Stimulated activated CD8-positive, alpha-beta memory T cell treated with anti-CD3 and anti-CD28 coated beads, Interleukin-12 subunit alpha, Interleukin-12 subunit beta, amount 100 ng/mL, for 24 hours (primary cell): ENCODE data around the gene ELL2.

ENCODE experiments used
- DNase-seq: peaks from one replicate; pipeline ENCODE4 v3.0.0-alpha.2; 2020; ENCODE audit errors: extremely low read depth

The ELL2 gene

GRCh38 chr5:95961617-95962474 is at the start of gene ELL2:
Gene ELL2, minus strand, starts transcription at chr5:95961851. Its CDS starts 130 bp downstream, at chr5:95961721.
- peak; percentile 97 for DNase-seq

GRCh38 chr5:96008987-96009647 is 47.5 kb upstream of the ELL2 start:
- no peak for DNase-seq

GRCh38 chr5:96008487-96008886 is 46.8 kb upstream of the ELL2 start:
- no peak for DNase-seq

GRCh38 chr5:96007051-96007450 is 45.4 kb upstream of the ELL2 start:
- no peak for DNase-seq

- DNase-seq: no peak
Observed at GRCh38 chr5:96006291-96006690, 44.6 kb upstream of the ELL2 start.

- no peak for DNase-seq
Observed at GRCh38 chr5:96004754-96005153, 43.1 kb upstream of the ELL2 start.

GRCh38 chr5:96004087-96004486 is 42.4 kb upstream of the ELL2 start:
- no peak for DNase-seq

- DNase-seq: no peak
Observed at GRCh38 chr5:96001262-96001661, 39.6 kb upstream of the ELL2 start.

GRCh38 chr5:96000308-96000707 is 38.7 kb upstream of the ELL2 start:
- no peak for DNase-seq

- DNase-seq: no peak
Observed at GRCh38 chr5:95996904-95997723, 35.5 kb upstream of the ELL2 start.

GRCh38 chr5:95995962-95996489 is 34.4 kb upstream of the ELL2 start:
- no peak for DNase-seq

- no peak for DNase-seq
Observed at GRCh38 chr5:95993776-95994175, 32.1 kb upstream of the ELL2 start.

GRCh38 chr5:95993266-95993665 is 31.6 kb upstream of the ELL2 start:
- no peak for DNase-seq

- no peak for DNase-seq
Observed at GRCh38 chr5:95989283-95990048, 27.8 kb upstream of the ELL2 start.

GRCh38 chr5:95988877-95989276 is 27.2 kb upstream of the ELL2 start:
- no peak for DNase-seq

GRCh38 chr5:95988094-95988493 is 26.4 kb upstream of the ELL2 start:
- no peak for DNase-seq

- no peak for DNase-seq
Observed at GRCh38 chr5:95986937-95987520, 25.4 kb upstream of the ELL2 start.

GRCh38 chr5:95986001-95986400 is 24.4 kb upstream of the ELL2 start:
- no peak for DNase-seq

- DNase-seq: no peak
Observed at GRCh38 chr5:95985249-95985648, 23.6 kb upstream of the ELL2 start.

GRCh38 chr5:95984287-95984938 is 22.8 kb upstream of the ELL2 start:
- no peak for DNase-seq
